HG03469 (cell line): ENCODE data around the gene FLACC1.
"Not testable (repeated sequence)": the region's sequence is repeated elsewhere in the genome, so short reads cannot be mapped to it uniquely, and the experiment has no call there.

Source experiments
- ATAC-seq: cut with Tn5 transposase; IDR thresholded peaks from one replicate; pipeline ENCODE4 v1.9.1; 2021; ENCODE audit warnings: mild to moderate bottlenecking, moderate library complexity, moderate number of reproducible peaks; ENCODE audit not compliant: unreplicated experiment

Gene FLACC1

DNA sequence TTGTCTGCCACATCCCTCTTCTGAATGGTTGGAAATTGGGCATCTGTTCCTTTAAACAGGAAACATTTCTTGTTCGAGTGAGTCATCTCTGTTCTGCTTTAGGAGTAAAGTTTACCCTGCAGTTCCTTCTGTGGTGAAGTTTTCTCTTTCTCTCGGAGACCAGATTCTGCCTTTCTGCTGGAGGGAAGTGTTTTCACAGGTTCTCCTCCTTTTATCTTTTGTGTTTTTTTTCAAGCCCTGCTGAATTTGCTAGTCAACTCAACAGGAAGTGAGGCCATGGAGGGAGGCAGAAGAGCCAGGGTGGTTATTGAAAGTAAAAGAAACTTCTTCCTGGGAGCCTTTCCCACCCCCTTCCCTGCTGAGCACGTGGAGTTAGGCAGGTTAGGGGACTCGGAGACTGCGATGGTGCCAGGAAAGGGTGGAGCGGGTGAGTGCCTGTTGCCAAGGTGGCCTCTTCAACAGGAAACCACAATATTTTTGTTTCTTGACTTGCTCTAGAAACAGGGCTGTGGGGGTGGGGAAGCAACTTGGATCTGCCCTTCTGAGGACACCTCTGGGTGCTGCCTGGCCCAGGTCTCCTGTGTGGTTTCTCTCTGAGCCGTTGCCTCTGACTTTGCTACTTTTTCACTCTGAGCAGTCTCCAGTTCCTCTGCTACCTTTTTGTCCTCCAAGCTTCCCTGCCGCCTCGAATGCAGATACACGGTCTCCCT is 99.0 kb downstream of the FLACC1 start:
- ATAC-seq: peak; percentile 53

DNA sequence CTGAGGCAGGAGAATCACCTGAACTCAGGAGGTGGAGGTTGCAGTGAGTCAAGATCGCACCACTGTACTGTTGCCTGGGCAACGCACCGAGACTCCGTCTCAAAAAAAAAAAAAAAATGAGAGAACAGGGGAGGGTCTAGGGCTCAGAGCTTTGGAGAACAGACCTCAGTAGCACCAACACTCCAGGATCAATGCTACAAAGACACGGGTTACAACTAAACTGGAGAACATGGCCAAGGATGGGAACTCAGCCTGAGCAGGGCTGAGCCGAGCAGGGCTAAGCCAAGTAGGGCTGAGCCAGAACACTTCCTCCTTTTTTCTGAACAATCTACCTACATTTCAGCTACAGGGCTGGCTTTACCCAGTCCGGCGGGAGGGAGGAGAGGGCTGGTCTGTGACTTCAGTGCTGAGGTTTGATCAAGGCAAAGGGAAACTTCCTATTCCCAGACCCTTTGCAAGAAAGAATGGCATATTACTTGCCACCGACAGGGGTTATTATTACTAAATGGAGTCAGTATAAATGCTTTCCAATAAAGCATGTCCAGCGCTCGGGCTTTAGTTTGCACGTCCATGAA is 99.7 kb downstream of the FLACC1 start:
- peak; percentile 36 for ATAC-seq

DNA sequence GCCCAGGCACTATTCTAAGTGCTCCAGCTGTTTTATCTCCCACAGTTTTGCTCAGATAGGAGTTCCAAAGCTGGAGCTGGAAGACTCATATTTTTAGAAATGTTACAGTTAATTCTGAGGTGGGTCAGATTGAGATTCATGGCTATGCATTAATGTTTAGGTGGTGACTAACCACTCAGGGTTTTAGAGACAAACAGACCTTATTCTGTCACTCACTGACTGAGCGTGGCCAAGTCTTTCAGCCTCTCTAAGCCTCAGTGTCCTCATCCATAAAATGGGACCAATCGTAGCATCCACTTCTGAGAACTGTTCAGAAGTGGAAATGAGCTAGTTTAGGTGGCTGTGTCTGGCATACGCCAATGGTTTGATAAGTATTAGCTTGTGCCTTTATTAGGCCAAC is 101.1 kb downstream of the FLACC1 start:
- ATAC-seq: no peak

DNA sequence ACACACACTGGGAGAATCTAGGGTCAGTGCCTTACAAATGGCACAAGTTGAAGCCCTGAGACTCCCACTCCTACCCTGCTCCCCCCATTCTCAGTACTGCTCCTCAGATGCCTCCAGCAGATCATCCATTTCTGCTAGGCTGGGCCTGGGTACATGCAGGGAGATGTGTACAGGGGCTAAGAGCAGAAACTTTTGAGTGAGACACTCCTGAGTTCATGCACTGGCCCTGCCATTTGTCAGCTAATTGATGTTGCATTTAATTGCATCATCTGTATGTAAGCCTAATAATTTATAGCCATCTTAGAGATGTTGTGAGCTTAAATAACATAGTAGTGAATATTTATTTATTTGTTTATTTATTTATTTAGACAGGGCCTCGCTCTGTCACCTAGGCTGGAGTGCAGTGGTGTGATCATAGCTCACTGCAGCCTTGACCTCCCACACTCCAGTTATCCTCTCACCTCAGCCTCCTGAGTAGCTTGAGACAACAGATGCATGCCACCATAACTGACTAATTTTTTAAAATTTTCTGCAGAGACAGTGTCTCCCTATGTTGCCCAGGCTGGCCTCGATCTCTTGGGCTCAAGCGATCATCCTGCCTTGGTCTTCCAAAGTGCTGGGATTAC is 101.6 kb downstream of the FLACC1 start:
- ATAC-seq: no peak

DNA sequence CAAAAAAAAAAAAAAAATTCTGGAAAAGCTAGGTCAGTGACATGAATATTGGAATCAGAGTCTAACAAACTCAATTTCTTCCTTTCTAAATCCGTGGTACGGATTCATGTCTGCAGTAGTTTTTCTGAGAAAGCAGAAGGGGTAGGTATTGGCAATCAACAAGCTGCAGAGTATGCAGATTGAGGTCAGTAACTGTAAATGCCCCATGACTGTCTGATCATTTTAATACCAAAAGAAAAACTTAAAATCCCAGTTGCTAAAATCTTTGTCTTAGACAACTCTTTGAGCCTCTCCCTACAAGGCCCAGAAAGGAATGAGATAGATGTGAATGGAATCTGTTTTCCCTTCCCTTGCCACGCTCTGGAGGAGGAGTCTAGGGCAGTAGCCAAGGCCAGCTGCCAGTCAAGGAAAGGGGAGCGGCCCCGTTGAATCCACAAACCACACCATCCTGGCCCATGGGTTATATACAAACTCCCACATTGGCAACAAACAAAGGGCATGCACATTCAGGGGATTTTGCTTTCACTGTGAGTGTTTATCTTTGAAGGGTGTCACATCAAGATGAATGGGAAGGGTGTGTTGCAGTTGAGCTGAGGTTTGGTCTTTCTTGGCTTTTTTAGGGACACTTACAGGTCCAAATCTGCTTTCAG is 102.9 kb downstream of the FLACC1 start:
- no peak for ATAC-seq

DNA sequence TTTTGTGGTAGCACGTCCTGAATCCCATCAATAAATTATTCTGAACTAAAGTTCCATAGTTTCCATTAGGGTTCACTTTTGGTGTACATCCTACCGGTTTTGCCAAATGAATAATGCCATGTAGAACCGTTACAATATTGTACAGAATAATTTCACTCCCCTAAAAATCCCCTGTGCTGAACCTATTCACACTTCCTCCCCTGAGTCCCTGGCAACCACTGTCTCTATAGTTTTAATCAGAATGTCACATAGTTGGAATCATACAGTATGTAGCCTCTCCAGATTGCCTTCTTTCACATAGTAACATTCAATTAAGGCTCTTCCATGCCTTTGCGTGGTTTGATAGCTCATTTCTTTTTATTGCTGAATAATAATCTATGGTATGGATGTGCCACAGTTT is 106.4 kb downstream of the FLACC1 start:
- ATAC-seq: no peak

DNA sequence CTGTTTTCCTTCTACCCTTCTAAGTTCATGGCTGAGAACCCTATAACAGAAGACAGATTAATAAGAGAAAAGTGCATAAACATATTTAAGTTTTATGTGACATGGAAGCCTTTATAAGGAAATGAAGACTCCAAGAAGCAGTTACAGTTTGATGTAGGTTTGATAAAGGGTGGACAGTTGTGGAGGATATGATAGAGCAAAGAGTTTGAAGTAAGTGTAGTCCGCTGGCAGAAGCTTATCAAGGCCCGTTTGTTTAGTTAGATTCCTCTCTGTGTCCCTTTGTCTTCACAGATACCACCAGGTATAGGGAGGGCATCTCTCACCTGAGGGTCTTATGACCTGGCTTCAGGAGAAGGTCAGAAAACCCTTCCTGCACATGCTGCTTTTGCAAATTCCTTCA is 107.3 kb downstream of the FLACC1 start:
- no peak for ATAC-seq

DNA sequence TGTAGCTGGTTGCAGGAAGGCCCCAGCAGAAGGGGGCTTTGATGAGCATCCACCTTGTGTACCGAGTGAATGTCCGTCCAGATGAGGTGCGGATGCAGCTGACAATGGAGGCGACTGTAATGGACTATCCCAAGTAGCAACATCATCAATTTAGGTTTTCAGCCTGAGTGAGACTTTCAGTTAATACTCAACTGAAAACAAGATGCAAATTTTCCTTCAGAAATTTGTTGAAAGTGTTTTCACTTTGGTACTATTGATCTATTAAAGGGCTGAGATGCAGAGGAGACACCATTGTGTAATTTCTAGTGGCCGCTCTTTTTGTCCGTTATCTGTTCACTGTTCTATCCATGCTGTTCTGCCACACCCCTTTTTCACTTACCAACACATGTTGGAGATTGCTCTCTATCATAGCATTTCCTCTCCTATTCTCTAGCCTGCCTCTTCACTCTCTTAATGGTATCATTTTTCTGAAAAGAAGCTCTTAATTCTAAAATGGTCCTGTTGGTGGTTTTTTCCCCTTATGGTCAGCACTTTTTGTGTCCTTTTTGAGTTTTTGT is 108.8 kb downstream of the FLACC1 start:
- ATAC-seq: no peak

DNA sequence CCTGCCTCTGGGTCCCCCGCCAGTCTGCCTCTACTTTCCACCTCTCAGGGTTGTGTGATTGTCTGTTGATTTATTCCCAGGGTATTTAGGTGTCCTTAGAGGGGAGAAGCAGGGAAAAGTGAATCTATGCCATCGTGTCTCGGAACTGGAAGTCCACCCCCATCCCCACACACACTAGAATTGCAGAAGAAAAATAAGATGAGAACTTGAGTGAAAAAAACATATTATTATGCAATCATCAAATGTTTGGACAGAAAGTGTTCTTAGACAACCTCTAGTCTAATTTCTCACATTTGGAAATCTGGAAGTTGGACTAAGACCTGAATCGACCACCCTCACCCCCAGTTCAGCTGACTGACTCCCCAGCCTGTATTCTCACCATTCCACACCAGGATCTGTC is 110.9 kb downstream of the FLACC1 start:
- ATAC-seq: no peak

DNA sequence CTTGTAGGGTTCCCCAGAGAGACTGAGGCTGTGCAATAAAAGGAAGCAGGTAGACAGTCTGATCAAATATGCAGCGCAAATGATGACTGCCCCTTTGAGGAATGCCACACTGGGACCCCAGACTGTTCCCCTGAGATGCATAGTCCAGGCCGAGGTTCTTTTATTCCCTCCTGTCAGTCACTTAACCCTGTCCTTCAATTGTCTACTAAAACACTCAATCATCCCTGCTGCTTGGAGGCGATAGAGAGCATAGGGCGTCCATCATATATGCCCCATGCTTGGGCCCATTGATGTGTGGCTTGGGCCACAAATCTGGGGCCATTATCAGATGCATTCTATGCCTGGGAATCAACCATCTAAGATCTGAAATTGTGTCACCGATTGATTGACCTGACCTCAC is 112.3 kb downstream of the FLACC1 start:
- no peak for ATAC-seq

DNA sequence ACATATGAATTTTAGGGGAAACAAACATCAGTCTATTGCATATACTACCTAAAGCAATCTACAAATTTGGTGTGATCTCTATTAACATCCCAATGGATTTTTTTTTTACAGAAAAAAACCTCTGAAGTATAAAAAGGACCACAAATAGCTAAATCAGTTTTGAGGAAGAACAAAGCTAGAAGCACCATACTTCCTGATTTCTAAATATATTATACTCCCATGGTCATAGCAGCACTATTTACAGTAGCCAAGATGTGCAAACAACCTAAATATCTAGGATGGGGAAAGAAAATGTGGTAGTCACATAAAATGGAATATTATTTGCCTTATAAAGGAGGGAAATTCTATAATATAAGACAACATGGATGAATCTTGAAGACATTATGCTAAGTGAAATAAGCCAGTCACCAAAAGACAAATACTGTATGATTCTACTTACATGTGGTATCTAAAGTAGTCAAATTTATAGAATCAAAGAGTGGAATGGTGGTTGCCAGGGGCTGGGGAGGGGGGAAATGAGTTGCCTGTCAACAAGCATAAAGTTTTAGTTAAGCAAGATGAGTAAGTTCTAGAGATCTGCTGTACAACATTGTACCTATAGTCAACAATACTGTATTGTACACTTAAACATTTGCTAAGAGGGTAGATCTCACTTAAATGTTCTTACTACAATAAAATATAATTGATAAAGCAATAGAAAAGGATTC is 114.4 kb downstream of the FLACC1 start:
- ATAC-seq: no peak

DNA sequence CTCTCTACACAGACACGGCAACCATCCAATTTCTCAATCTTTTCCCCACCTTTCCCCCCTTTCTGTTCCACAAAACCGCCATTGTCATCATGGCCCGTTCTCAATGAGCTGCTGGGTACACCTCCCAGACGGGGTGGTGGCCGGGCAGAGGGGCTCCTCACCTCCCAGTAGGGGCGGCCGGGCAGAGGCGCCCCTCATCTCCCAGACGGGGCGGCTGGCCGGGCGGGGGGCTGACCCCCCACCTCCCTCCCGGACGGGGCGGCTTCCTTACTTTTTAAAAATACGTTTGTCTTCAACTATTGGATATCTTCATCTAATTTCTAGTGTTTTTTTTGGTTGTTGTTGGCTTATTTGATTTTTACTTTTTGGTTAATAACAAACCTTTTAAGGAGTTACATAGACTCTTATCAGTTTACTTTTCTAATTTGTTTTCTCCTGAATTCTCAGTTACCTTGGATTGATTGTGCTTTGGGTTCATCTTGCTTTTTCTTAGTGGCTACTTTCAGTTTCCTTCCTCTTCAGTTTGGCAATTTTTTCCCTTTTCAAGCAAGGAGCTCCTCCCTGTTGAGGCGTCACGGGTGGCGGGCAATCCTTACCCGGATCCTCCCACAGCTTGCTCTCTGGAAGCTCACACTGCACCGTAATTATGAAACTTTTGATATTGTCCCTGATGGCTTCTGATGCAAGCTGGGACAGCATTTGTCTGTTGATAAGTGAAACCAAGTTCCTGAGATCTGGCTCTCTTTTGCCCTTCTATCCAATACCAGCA is 117.8 kb downstream of the FLACC1 start:
- ATAC-seq: not testable (repeated sequence)
